H9 (cell line): ENCODE measurements around the gene FASTK. TPM values are rescaled to one million over a fixed set of nuclear protein-coding genes. Genes with fewer than 3 reads are reported as not detected.

Experiments
- DNase-seq: peaks from one replicate; pipeline ENCODE4 v3.0.0-alpha.2; 2017
- H2AFZ ChIP-seq: one replicate; pipeline ENCODE4 v1.6.1; 2013; ENCODE audit warnings: mild to moderate bottlenecking, low read length, control low read depth, moderate library complexity
- H2AK5ac ChIP-seq: 2 replicates; pipeline ENCODE4 v1.6.1; 2013; ENCODE audit warnings: low read length, control low read depth, mixed read lengths; ENCODE audit not compliant: insufficient read length
- H2BK120ac ChIP-seq: one replicate; pipeline ENCODE4 v1.6.1; 2013; ENCODE audit warnings: low read depth, mild to moderate bottlenecking, low read length, control low read depth, inconsistent platforms; ENCODE audit not compliant: poor library complexity, severe bottlenecking
- H2BK12ac ChIP-seq: 2 replicates; pipeline ENCODE4 v1.6.1; 2013; ENCODE audit warnings: low read length, control low read depth, mixed read lengths, low read depth; ENCODE audit not compliant: insufficient read length
- H2BK15ac ChIP-seq: 2 replicates; pipeline ENCODE4 v1.6.1; 2013; ENCODE audit warnings: low read depth, low read length, control low read depth
- H2BK20ac ChIP-seq: one replicate; pipeline ENCODE4 v1.6.1; 2013; ENCODE audit warnings: low read depth, mild to moderate bottlenecking, low read length, control low read depth, inconsistent platforms; ENCODE audit not compliant: poor library complexity, severe bottlenecking
- H2BK5ac ChIP-seq: 2 replicates; pipeline ENCODE4 v1.6.1; 2013; ENCODE audit warnings: low read length, control low read depth, mixed read lengths; ENCODE audit not compliant: insufficient read length
- H3K14ac ChIP-seq: 2 replicates; pipeline ENCODE4 v1.6.1; 2013; ENCODE audit warnings: low read length, control low read depth; ENCODE audit not compliant: insufficient read depth
- H3K18ac ChIP-seq: 2 replicates; pipeline ENCODE4 v1.6.1; 2013; ENCODE audit warnings: low read depth, mild to moderate bottlenecking, mixed read lengths, low read length, control low read depth; ENCODE audit not compliant: insufficient read length
- H3K23ac ChIP-seq: 2 replicates; pipeline ENCODE4 v1.6.1; 2013; ENCODE audit warnings: low read length, control low read depth, mixed read lengths, low read depth; ENCODE audit not compliant: insufficient read length
- H3K23me2 ChIP-seq: 2 replicates; pipeline ENCODE4 v1.6.1; 2013; ENCODE audit warnings: low read depth, mild to moderate bottlenecking, mixed read lengths, low read length, control low read depth; ENCODE audit not compliant: insufficient read length, poor library complexity, severe bottlenecking
- H3K27ac ChIP-seq: 2 replicates; pipeline ENCODE4 v1.5.1; 2013; ENCODE audit warnings: low read length, control low read depth, mixed read lengths, low read depth; ENCODE audit not compliant: insufficient read length
- H3K27me3 ChIP-seq: 2 replicates; pipeline ENCODE4 v1.6.1; 2013; ENCODE audit warnings: low read length, control low read depth, inconsistent platforms; ENCODE audit not compliant: insufficient read depth
- H3K4ac ChIP-seq: 2 replicates; pipeline ENCODE4 v1.6.1; 2013; ENCODE audit warnings: low read depth, mild to moderate bottlenecking, control low read depth, inconsistent platforms, low read length, moderate library complexity
- H3K4me1 ChIP-seq: 2 replicates; pipeline ENCODE4 v1.6.1; 2013; ENCODE audit warnings: low read length, control low read depth, inconsistent platforms; ENCODE audit not compliant: insufficient read depth
- H3K4me2 ChIP-seq: 2 replicates; pipeline ENCODE4 v1.6.1; 2013; ENCODE audit warnings: low read length, control low read depth, mixed read lengths; ENCODE audit not compliant: insufficient read length, insufficient read depth
- H3K56ac ChIP-seq: 2 replicates; pipeline ENCODE4 v1.6.1; 2013; ENCODE audit warnings: low read depth, mild to moderate bottlenecking, mixed read lengths, low read length, control low read depth; ENCODE audit not compliant: insufficient read length
- H3K79me1 ChIP-seq: 2 replicates; pipeline ENCODE4 v1.6.1; 2013; ENCODE audit warnings: low read depth, mild to moderate bottlenecking, moderate library complexity, low read length, control low read depth, inconsistent platforms; ENCODE audit not compliant: insufficient read depth, poor library complexity, severe bottlenecking
- H3K79me2 ChIP-seq: 2 replicates; pipeline ENCODE4 v1.6.1; 2013; ENCODE audit warnings: low read length, control low read depth, inconsistent platforms; ENCODE audit not compliant: insufficient read depth
- H3K9ac ChIP-seq: 2 replicates; pipeline ENCODE4 v1.6.1; 2013; ENCODE audit warnings: low read length, control low read depth, mixed read lengths; ENCODE audit not compliant: insufficient read length; ENCODE audit errors: extremely low read depth
- H3K9me3 ChIP-seq: one replicate; pipeline ENCODE4 v1.6.1; 2013; ENCODE audit warnings: low read depth, low read length, inconsistent platforms; ENCODE audit not compliant: control insufficient read depth
- H3T11ph ChIP-seq: one replicate; pipeline ENCODE4 v1.6.1; 2013; ENCODE audit warnings: mild to moderate bottlenecking, low read length, control low read depth, inconsistent platforms
- H4K20me1 ChIP-seq: one replicate; pipeline ENCODE4 v1.6.1; 2013; ENCODE audit not compliant: control insufficient read depth, insufficient read length, insufficient read depth
- H4K5ac ChIP-seq: 2 replicates; pipeline ENCODE4 v1.6.1; 2013; ENCODE audit warnings: low read depth, mild to moderate bottlenecking, mixed read lengths, low read length, control low read depth; ENCODE audit not compliant: insufficient read length
- H4K8ac ChIP-seq: replicated peaks from 2 replicates; pipeline ENCODE4 v1.6.1; 2013; ENCODE audit warnings: low read length, control low read depth, mixed read lengths, low read depth; ENCODE audit not compliant: insufficient read length
- H4K91ac ChIP-seq: 2 replicates; pipeline ENCODE4 v1.6.1; 2013; ENCODE audit warnings: low read depth, mild to moderate bottlenecking, moderate library complexity, mixed read lengths, low read length, control low read depth; ENCODE audit not compliant: insufficient read length
- H3K27ac Mint-ChIP-seq, 3 experiments: 2 replicates in 2 of 3; 3 replicates in 1 of 3; pipeline ENCODE4 v1.8.0; 2020 to 2021; ENCODE audit warnings: mixed read lengths in 3 of 3, mild to moderate bottlenecking in 1 of 3, moderate library complexity in 1 of 3
- H3K27me3 Mint-ChIP-seq: 2 replicates; pipeline ENCODE4 v1.8.0; 2021; ENCODE audit warnings: low read depth, mild to moderate bottlenecking, moderate library complexity, mixed read lengths
- H3K36me3 Mint-ChIP-seq, 3 experiments: 2 replicates in 2 of 3; 3 replicates in 1 of 3; pipeline ENCODE4 v1.8.0; 2020 to 2021; ENCODE audit warnings: low read depth in 3 of 3, mixed read lengths in 3 of 3; ENCODE audit not compliant: insufficient read depth in 1 of 3
- H3K4me1 Mint-ChIP-seq, 2 experiments: 2 replicates each; pipeline ENCODE4 v1.8.0; 2020; ENCODE audit warnings: mixed read lengths in 2 of 2
- H3K4me3 Mint-ChIP-seq, 2 experiments: 2 replicates in 1 of 2; 3 replicates in 1 of 2; pipeline ENCODE4 v1.8.0; 2020 to 2021; ENCODE audit warnings: mild to moderate bottlenecking in 2 of 2, mixed read lengths in 2 of 2, moderate library complexity in 1 of 2
- H3K9me3 Mint-ChIP-seq, 2 experiments: 2 replicates in 1 of 2; 3 replicates in 1 of 2; pipeline ENCODE4 v1.8.0; 2020; ENCODE audit warnings: mild to moderate bottlenecking in 2 of 2, mixed read lengths in 2 of 2, moderate library complexity in 1 of 2
- WGBS: extraction: QIAGEN DNeasy Blood & Tissue Kit; methylation state at CpG from one replicate; pipeline ENCODE4 v1.1.7; 2013; ENCODE audit warnings: missing lambda C conversion rate, low lambda C conversion rate, mixed read lengths; ENCODE audit not compliant: insufficient read length; ENCODE audit errors: extremely low coverage; 5-methylcytosine and 5-hydroxymethylcytosine counted together
- total RNA-seq: library from RNA; stranded (reverse); gene quantifications from 2 replicates; pipeline ENCODE4 v1.2.1, GENCODE V29; 2021
- TF ChIP-seq, protein P1 (sequence below): fragments of 200-600 bp; sonication (generic); conservative IDR thresholded peaks from 3 replicates; pipeline ENCODE4 v1.8.0; 2021; ENCODE audit warnings: antibody characterized with exemption, mild to moderate bottlenecking

Gene FASTK
- total RNA-seq, 1 experiment from 2014 or later: 57.8 TPM

DNA sequence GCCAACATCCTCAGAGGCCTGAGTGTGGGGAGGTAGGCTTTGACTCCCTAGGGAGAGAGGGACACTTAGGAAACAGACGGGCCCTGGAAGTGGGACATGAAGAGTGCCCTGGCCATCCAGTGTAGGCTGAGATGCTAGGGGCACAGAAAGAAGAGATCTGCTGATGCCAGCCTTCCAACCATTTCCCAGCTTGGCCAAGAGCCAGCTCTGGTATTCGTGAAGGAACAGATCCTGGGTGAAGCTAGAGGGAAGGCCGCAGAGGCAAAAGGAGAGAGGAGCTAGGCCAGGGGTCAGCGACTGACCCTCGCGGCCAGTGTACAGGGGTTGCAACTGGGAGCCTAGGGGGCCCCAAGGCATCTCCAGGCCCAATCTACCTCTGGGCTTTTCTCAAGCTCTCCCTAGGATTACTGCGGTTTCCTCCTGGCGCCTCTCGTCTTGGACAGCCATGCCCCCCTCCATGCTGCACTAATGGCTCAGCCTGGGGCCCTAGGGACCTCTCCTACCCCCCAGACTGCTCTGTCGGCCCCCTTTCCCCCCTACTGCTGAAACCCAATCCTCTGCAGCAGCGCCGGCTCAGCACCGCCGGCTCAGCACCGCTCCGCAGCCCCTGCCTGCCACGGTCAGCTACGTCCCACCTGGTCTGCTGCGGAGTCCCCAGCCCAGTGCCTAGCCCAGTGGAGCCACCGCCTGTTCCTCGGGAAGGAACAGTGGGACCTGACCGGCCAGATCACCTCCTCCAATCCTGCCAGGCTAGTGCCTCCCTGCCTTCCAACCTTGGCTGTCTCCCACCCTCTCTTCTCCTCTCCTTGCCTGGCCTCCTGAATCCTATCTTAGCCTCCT is 32.4 kb downstream of the FASTK start, which contains the start of gene ASIC3:
TSS of gene ASIC3 (plus strand) at position 556 of the 840 bp plus-strand sequence. CDS start 355 bp downstream, outside the sequence.
- Histone ChIP-seq H3K4ac (no peak within 1 kb of the TSS), H3K27me3 (peaks cover 6% of the 10 kb centered on the region; the same call in 1 of the 2 replicates), H3K23ac (no peak within 1 kb of the TSS), H3K14ac (no peak within 1 kb of the TSS), H4K20me1 (no peaks in the 10 kb centered on the region), H3K4me1 (no peaks in the 10 kb centered on the region), H3K23me2 (no peaks in the 10 kb centered on the region), H3K9me3 (no peaks in the 10 kb centered on the region), H3K9ac (no peak within 1 kb of the TSS), H2BK20ac (no peak within 1 kb of the TSS), H4K5ac (no peak within 1 kb of the TSS), H2BK12ac (no peak within 1 kb of the TSS), H2BK5ac (no peak within 1 kb of the TSS), H3K4me2 (no peak within 1 kb of the TSS), H2AK5ac (no peak within 1 kb of the TSS), H2AFZ (no peak within 1 kb of the TSS), H2BK15ac (no peak within 1 kb of the TSS), H3K79me2 (no peaks in the 10 kb centered on the region), H3T11ph (no peak within 1 kb of the TSS), H3K27ac (no peak within 1 kb of the TSS), H3K18ac (no peak within 1 kb of the TSS), H3K79me1 (no peaks in the 10 kb centered on the region), H4K8ac (no peak within 1 kb of the TSS), H3K56ac (no peak within 1 kb of the TSS), H2BK120ac (no peak within 1 kb of the TSS), H4K91ac (no peak within 1 kb of the TSS)
- no peak for DNase-seq
- Mint-ChIP-seq H3K9me3 (no peaks in the 10 kb centered on the region), H3K4me3 (no peak within 1 kb of the TSS; a peak in 1 of 5 replicates), H3K27me3 (peaks cover 52% of the 10 kb centered on the region), H3K27ac (0 out of 7 replicates have a peak within 1 kb of the TSS, but pooled peaks of 1 of the 3 experiments have one; percentile 18), H3K36me3 (peaks cover 0 to 3% (median 0%) of the 10 kb centered on the region in 3 experiments; a peak in 1 of 7 replicates), H3K4me1 (no peaks in the 10 kb centered on the region)
- TF ChIP-seq, protein P1, sequence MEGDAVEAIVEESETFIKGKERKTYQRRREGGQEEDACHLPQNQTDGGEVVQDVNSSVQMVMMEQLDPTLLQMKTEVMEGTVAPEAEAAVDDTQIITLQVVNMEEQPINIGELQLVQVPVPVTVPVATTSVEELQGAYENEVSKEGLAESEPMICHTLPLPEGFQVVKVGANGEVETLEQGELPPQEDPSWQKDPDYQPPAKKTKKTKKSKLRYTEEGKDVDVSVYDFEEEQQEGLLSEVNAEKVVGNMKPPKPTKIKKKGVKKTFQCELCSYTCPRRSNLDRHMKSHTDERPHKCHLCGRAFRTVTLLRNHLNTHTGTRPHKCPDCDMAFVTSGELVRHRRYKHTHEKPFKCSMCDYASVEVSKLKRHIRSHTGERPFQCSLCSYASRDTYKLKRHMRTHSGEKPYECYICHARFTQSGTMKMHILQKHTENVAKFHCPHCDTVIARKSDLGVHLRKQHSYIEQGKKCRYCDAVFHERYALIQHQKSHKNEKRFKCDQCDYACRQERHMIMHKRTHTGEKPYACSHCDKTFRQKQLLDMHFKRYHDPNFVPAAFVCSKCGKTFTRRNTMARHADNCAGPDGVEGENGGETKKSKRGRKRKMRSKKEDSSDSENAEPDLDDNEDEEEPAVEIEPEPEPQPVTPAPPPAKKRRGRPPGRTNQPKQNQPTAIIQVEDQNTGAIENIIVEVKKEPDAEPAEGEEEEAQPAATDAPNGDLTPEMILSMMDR: no peak
- no CpG with 5 or more reads among the region's 22 CpGs for WGBS
